NT2/D1 (cell line): Measurements from ENCODE around the gene TMEM214.

Experiments
- DNase-seq: peaks from one replicate; pipeline ENCODE4 v3.0.0-alpha.2; 2011; ENCODE audit warnings: low read depth, low spot score
- H3K27me3 ChIP-seq: 2 replicates; pipeline ENCODE4 v1.6.0; 2011; ENCODE audit warnings: mild to moderate bottlenecking; ENCODE audit not compliant: insufficient read length, insufficient read depth
- H3K36me3 ChIP-seq: 2 replicates; pipeline ENCODE4 v1.6.1; 2011; ENCODE audit warnings: mild to moderate bottlenecking, low read length, mixed read lengths; ENCODE audit not compliant: insufficient read depth, insufficient read length
- H3K4me1 ChIP-seq: 2 replicates; pipeline ENCODE4 v1.5.1; 2011; ENCODE audit not compliant: insufficient read depth, insufficient read length
- H3K4me3 ChIP-seq: 2 replicates; pipeline ENCODE4 v1.5.1; 2011; ENCODE audit warnings: low read depth; ENCODE audit not compliant: insufficient read length
- H3K9ac ChIP-seq: 2 replicates; pipeline ENCODE4 v1.6.0; 2011; ENCODE audit warnings: low read depth; ENCODE audit not compliant: insufficient read length
- H3K9me3 ChIP-seq: 2 replicates; pipeline ENCODE4 v1.5.1; 2011; ENCODE audit warnings: mild to moderate bottlenecking, low read length; ENCODE audit not compliant: insufficient read depth
- SUZ12 ChIP-seq: IDR thresholded peaks from 2 replicates; pipeline ENCODE4 v1.6.1; 2011; ENCODE audit not compliant: insufficient read length, insufficient read depth; ENCODE audit errors: extremely low read depth
- YY1 ChIP-seq: IDR thresholded peaks from 2 replicates; pipeline ENCODE4 v1.6.1; 2011; ENCODE audit not compliant: insufficient read length, insufficient read depth
- ZNF274 ChIP-seq: IDR thresholded peaks from 2 replicates; pipeline ENCODE4 v1.6.1; 2011; ENCODE audit warnings: mild to moderate bottlenecking, low read depth, low read length

TMEM214 gene

DNA sequence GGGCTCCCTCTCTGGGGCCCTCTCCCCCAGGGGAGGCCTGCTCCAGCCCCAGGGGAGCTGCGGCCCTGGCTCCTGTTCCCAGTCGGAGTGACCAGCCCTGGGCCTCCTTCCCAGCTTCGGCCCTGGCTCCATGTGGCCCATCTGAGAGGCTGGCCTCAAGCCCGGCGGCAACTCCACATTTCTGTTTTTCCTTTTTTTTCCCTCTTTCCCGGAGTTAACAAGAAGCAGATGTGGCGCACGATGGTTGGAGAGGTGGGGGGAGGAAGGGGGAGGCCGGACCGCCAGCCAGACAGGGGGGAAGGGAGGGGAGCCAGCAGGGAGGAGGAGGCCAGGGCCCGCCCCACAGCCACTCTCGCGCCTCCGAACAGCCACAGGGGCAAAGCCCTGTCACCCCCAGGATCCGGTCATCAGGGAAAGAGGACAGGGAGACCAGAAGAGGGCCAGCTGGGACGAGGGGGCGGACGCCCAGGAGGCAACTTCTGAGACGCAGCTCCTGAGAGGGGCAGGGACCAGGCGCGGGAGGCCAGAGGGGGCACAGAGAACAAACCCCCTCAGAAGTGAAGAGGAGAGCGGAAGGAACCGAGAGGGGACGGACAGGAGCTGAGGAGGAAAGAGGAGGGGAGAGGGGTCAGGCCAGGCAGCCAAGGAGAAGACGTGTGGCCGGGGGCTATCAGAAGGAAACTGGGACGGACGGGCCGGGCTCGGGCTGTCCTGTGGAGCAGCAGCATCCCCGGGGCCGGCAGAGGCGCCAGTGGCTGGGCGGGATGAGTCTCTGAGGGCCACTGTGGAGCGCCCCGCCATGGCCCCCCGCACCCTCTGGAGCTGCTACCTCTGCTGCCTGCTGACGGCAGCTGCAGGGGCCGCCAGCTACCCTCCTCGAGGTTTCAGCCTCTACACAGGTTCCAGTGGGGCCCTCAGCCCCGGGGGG lies 45.8 kb downstream of the TMEM214 start, which contains the start of gene EMILIN1:
Gene EMILIN1 (plus strand): TSS at position 349 of the 928 bp plus-strand sequence. CDS start 451 bp downstream, at position 800.
- no peaks in the 10 kb centered on the region for H3K36me3 ChIP-seq

GRCh38 chr2:27079233-27080139 lies 46.7 kb downstream of the TMEM214 start:
- Histone ChIP-seq H3K4me3 (no peak overlapping the region), H3K9me3 (no peaks in the 10 kb centered on the region), H3K4me1 (peaks cover 5% of the 10 kb centered on the region), H3K27me3 (no peaks in the 10 kb centered on the region), H3K9ac (no peak overlapping the region), H3K36me3 (no peaks in the 10 kb centered on the region)
- no peak for DNase-seq
- TF ChIP-seq SUZ12, result no peak
- TF ChIP-seq ZNF274, result no peak
- no peak for TF ChIP-seq YY1

More for the DNA sequence above, 45.8 kb downstream of the TMEM214 start, which contains the start of gene EMILIN1:
- TF ChIP-seq YY1 (no peak), ZNF274 (no peak), SUZ12 (no peak)
- no peak for DNase-seq
- H3K4me1 ChIP-seq, result peaks cover 5% of the 10 kb centered on the region
- no peaks in the 10 kb centered on the region for H3K9me3 ChIP-seq
- no peaks in the 10 kb centered on the region for H3K27me3 ChIP-seq
- peak within 1 kb of the TSS; percentile 61 for H3K9ac ChIP-seq
- H3K4me3 ChIP-seq, result no peak within 1 kb of the TSS

- H3K9me3 ChIP-seq, result no peaks in the 10 kb centered on the region
- peaks cover 5% of the 10 kb centered on the region for H3K4me1 ChIP-seq
- TF ChIP-seq ZNF274 (no peak), YY1 (no peak), SUZ12 (no peak)
- no peak overlapping the region for H3K9ac ChIP-seq
- H3K36me3 ChIP-seq, result no peaks in the 10 kb centered on the region
- no peak overlapping the region for H3K4me3 ChIP-seq
- no peak for DNase-seq
- H3K27me3 ChIP-seq, result no peaks in the 10 kb centered on the region
Measured at GRCh38 chr2:27080140-27080469, 47.3 kb downstream of the TMEM214 start.

GRCh38 chr2:27080603-27080936 lies 47.8 kb downstream of the TMEM214 start:
- H3K9ac ChIP-seq, result peak overlapping the region; percentile 47
- H3K4me1 ChIP-seq, result peaks cover 7% of the 10 kb centered on the region
- no peaks in the 10 kb centered on the region for H3K27me3 ChIP-seq
- H3K36me3 ChIP-seq, result no peaks in the 10 kb centered on the region
- TF ChIP-seq YY1 (no peak), SUZ12 (no peak), ZNF274 (no peak)
- H3K9me3 ChIP-seq, result no peaks in the 10 kb centered on the region
- H3K4me3 ChIP-seq, result no peak overlapping the region
- no peak for DNase-seq

DNA sequence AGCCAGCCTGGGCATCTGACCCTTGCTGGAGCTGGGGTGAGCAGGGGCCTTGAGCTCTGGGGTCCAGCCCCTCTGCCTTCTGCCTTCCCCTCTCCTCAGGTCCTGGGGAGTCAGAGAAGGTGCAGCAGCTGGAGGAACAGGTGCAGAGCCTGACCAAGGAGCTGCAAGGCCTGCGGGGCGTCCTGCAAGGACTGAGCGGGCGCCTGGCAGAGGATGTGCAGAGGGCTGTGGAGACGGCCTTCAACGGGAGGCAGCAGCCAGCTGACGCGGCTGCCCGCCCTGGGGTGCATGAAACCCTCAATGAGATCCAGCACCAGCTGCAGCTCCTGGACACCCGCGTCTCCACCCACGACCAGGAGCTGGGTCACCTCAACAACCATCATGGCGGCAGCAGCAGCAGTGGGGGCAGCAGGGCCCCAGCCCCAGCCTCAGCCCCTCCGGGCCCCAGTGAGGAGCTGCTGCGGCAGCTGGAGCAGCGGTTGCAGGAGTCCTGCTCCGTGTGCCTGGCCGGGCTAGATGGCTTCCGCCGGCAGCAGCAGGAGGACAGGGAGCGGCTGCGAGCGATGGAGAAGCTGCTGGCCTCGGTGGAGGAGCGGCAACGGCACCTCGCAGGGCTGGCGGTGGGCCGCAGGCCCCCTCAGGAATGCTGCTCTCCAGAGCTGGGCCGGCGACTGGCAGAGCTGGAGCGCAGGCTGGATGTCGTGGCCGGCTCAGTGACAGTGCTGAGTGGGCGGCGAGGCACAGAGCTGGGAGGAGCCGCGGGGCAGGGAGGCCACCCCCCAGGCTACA lies 49.4 kb downstream of the TMEM214 start:
- no peak overlapping the region for H3K4me3 ChIP-seq
- no peaks in the 10 kb centered on the region for H3K36me3 ChIP-seq
- DNase-seq, result no peak
- H3K27me3 ChIP-seq, result peaks cover 5% of the 10 kb centered on the region
- peak overlapping the region; percentile 32 for H3K9ac ChIP-seq
- TF ChIP-seq YY1 (no peak), SUZ12 (no peak), ZNF274 (no peak)
- no peaks in the 10 kb centered on the region for H3K9me3 ChIP-seq
- H3K4me1 ChIP-seq, result peaks cover 10% of the 10 kb centered on the region

DNA sequence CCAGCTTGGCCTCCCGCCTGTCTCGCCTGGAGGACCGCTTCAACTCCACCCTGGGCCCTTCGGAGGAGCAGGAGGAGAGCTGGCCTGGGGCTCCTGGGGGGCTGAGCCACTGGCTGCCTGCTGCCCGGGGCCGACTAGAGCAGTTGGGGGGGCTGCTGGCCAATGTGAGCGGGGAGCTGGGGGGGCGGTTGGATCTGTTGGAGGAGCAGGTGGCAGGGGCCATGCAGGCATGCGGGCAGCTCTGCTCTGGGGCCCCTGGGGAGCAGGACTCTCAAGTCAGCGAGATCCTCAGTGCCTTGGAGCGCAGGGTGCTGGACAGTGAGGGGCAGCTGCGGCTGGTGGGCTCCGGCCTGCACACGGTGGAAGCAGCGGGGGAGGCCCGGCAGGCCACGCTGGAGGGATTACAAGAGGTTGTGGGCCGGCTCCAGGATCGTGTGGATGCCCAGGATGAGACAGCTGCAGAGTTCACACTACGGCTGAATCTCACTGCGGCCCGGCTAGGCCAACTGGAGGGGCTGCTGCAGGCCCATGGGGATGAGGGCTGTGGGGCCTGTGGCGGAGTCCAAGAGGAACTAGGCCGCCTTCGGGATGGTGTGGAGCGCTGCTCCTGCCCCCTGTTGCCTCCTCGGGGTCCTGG lies 50.1 kb downstream of the TMEM214 start:
- no peak for DNase-seq
- Histone ChIP-seq H3K27me3 (peaks cover 11% of the 10 kb centered on the region), H3K4me1 (peaks cover 11% of the 10 kb centered on the region), H3K9ac (peak overlapping the region; percentile 50), H3K4me3 (no peak overlapping the region), H3K9me3 (no peaks in the 10 kb centered on the region), H3K36me3 (no peaks in the 10 kb centered on the region)
- TF ChIP-seq YY1 (no peak), ZNF274 (no peak), SUZ12 (no peak)
